K562 (cell line): ENCODE data around the gene MYL6B. TPM values are rescaled to one million over a fixed set of nuclear protein-coding genes. Genes with fewer than 3 reads are reported as not detected.
A peak's percentile ranks its signal among the peaks of the same experiment; 100 is the strongest.

Source experiments
- HNRNPLL ChIP-seq: fragments of 200-400 bp; formaldehyde crosslinking; IDR thresholded peaks from 2 replicates; pipeline ENCODE4 v1.6.1; 2017; ENCODE audit warnings: low read length, low read depth, mild to moderate bottlenecking; ENCODE audit not compliant: poor library complexity, severe bottlenecking
- IRF9 ChIP-seq: fragments of 450-650 bp; IDR thresholded peaks from 2 replicates; pipeline ENCODE4 v1.6.1; 2016; ENCODE audit warnings: missing biosample characterization, missing genetic modification characterization
- JUNB ChIP-seq: fragments of 450-650 bp; formaldehyde crosslinking; conservative IDR thresholded peaks from 2 replicates; pipeline ENCODE4 v1.4.0; 2020; ENCODE audit warnings: mild to moderate bottlenecking
- MAFF ChIP-seq: IDR thresholded peaks from 2 replicates; pipeline ENCODE4 v1.6.1; 2012; ENCODE audit warnings: low read length, improper control_type of control experiment
- MBD2 ChIP-seq: sonication (generic); IDR thresholded peaks from 2 replicates; pipeline ENCODE4 v1.6.1; 2016; ENCODE audit warnings: low read depth, borderline replicate concordance
- MED1 ChIP-seq: sonication (generic); formaldehyde crosslinking; IDR thresholded peaks from 2 replicates; pipeline ENCODE4 v1.8.1; 2023; ENCODE audit warnings: missing genetic modification reagents, borderline replicate concordance
- MTA2 ChIP-seq: fragments of 450-650 bp; IDR thresholded peaks from 2 replicates; pipeline ENCODE4 v1.6.1; 2016; ENCODE audit warnings: low read depth
- NUFIP1 ChIP-seq: fragments of 450-650 bp; IDR thresholded peaks from 2 replicates; pipeline ENCODE4 v1.6.1; 2018; ENCODE audit not compliant: partially characterized antibody
- PHTF2 ChIP-seq: fragments of 250-450 bp; sonication (Bioruptor Pico); IDR thresholded peaks from 2 replicates; pipeline ENCODE4 v1.5.0; 2021; ENCODE audit warnings: mild to moderate bottlenecking
- PTTG1 ChIP-seq: fragments of 450-650 bp; IDR thresholded peaks from 2 replicates; pipeline ENCODE4 v1.6.1; 2016; ENCODE audit warnings: low read depth, mild to moderate bottlenecking, missing genetic modification characterization, missing compliant biosample characterization
- PURB ChIP-seq: sonication (generic); formaldehyde crosslinking; IDR thresholded peaks from 2 replicates; pipeline ENCODE4 v1.9.0; 2021; ENCODE audit warnings: low read depth, mild to moderate bottlenecking, missing genetic modification reagents
- RBM17 ChIP-seq: fragments of 200-400 bp; formaldehyde crosslinking; IDR thresholded peaks from 2 replicates; pipeline ENCODE4 v1.6.1; 2017; ENCODE audit warnings: low read depth, mild to moderate bottlenecking, low read length, borderline replicate concordance
- SLC30A9 ChIP-seq: fragments of 250-450 bp; sonication (Bioruptor Pico); IDR thresholded peaks from 2 replicates; pipeline ENCODE4 v1.8.0; 2022; ENCODE audit warnings: mild to moderate bottlenecking, moderate library complexity
- SP1 ChIP-seq: sonication (generic); formaldehyde crosslinking; IDR thresholded peaks from 2 replicates; pipeline ENCODE4 v1.8.1; 2022; ENCODE audit warnings: mild to moderate bottlenecking, missing genetic modification reagents
- STAG1 ChIP-seq: sonication (generic); formaldehyde crosslinking; IDR thresholded peaks from 2 replicates; pipeline ENCODE4 v1.5.0; 2020; ENCODE audit warnings: missing genetic modification reagents, borderline replicate concordance
- TOE1 ChIP-seq, 2 experiments: fragments of 450-650 bp in 1 of 2; sonication (generic) in 1 of 2; formaldehyde crosslinking in 1 of 2; IDR thresholded peaks; 2 replicates each; pipeline versions ENCODE4 v1.7.1 to v1.8.0; 2016 to 2022; ENCODE audit warnings: borderline replicate concordance in 2 of 2, mild to moderate bottlenecking in 2 of 2, antibody characterized with exemption in 1 of 2, inconsistent platforms in 1 of 2, low read depth in 1 of 2, missing genetic modification reagents in 1 of 2, moderate library complexity in 1 of 2
- VEZF1 ChIP-seq: fragments of 200-800 bp; sonication (Bioruptor generic); IDR thresholded peaks from 2 replicates; pipeline ENCODE4 v1.6.1; 2017; ENCODE audit warnings: missing genetic modification characterization, missing compliant biosample characterization
- ZBED1 ChIP-seq: IDR thresholded peaks from 2 replicates; pipeline ENCODE4 v1.6.1; 2014
- ZNF165 ChIP-seq: fragments of 250-450 bp; sonication (Bioruptor Pico); IDR thresholded peaks from 2 replicates; pipeline ENCODE4 v1.4.0; 2020; ENCODE audit warnings: borderline replicate concordance
- ZNF184 ChIP-seq: sonication (generic); formaldehyde crosslinking; IDR thresholded peaks from 2 replicates; pipeline ENCODE4 v1.5.0; 2020; ENCODE audit warnings: missing genetic modification reagents
- ZNF197 ChIP-seq: fragments of 200-800 bp; sonication (Bioruptor generic); IDR thresholded peaks from 2 replicates; pipeline ENCODE4 v1.6.1; 2016; ENCODE audit warnings: low read depth, missing genetic modification characterization, missing compliant biosample characterization
- ZNF23 ChIP-seq: fragments of 250-450 bp; sonication (Bioruptor Pico); IDR thresholded peaks from 2 replicates; pipeline ENCODE4 v1.4.0; 2020; ENCODE audit warnings: mild to moderate bottlenecking
- ZNF398 ChIP-seq: fragments of 250-450 bp; sonication (Bioruptor Pico); IDR thresholded peaks from 2 replicates; pipeline ENCODE4 v1.8.0; 2021; ENCODE audit warnings: moderate library complexity, mild to moderate bottlenecking, inconsistent platforms
- ZNF586 ChIP-seq: fragments of 450-650 bp; formaldehyde crosslinking; conservative IDR thresholded peaks from 2 replicates; pipeline ENCODE4 v1.4.0; 2020; ENCODE audit warnings: mild to moderate bottlenecking, moderate library complexity
- ZNF668 ChIP-seq: fragments of 250-450 bp; sonication (Bioruptor Pico); IDR thresholded peaks from 2 replicates; pipeline ENCODE4 v1.8.0; 2022; ENCODE audit warnings: mild to moderate bottlenecking, inconsistent platforms
- polyA plus RNA-seq, 8 experiments: library from polyadenylated mRNA; depleted of rRNA in 4 of 8; stranded (reverse) in 5 of 8; unstranded in 3 of 8; fragments of >200 nt; fragmentation: Nextera tagmentation in 2 of 8; fragmentation: Illumina TruSeq in 1 of 8; extraction: Ambion mirVana in 2 of 8; extraction: Trizol in 1 of 8; gene quantifications; 2 replicates each; pipeline versions ENCODE4 v1.2.1 to v1.2.3, GENCODE V29; 2011 to 2014; ENCODE audit warnings: inconsistent platforms in 1 of 8, missing spikeins in 1 of 8
- total RNA-seq, 7 experiments: library from RNA; depleted of rRNA in 6 of 7; stranded (reverse); fragments of >200 nt in 6 of 7; fragmentation: Illumina TruSeq in 2 of 7; extraction: Trizol in 2 of 7; gene quantifications; 2 replicates each; pipeline versions ENCODE4 v1.2.1 to v1.2.3, GENCODE V29; 2011 to 2021; ENCODE audit warnings: low replicate concordance in 1 of 7

MYL6B gene
- total and polyA plus RNA-seq, 9 of the 15 experiments (the other 6 are each of a cell fraction or from before 2014, with no cell fraction given) = 42.8 to 77.3 (median 68.6) TPM

- peak; percentile 19; the same call in 1 of the 2 replicates for TF ChIP-seq SP1 (CRISPR knock-in tag)
- no peak for TF ChIP-seq ZNF668 (CRISPR knock-in tag)
- TF ChIP-seq ZNF184 (CRISPR knock-in tag) = no peak
- TF ChIP-seq PHTF2 (CRISPR knock-in tag) = peak; percentile 75; the same call in 1 of the 2 replicates
- peak; percentile 54; the same call in 1 of the 2 replicates for TF ChIP-seq ZNF165
- TF ChIP-seq PTTG1 = no peak
- no peak for TF ChIP-seq RBM17
- TF ChIP-seq SLC30A9 (CRISPR knock-in tag) = 0 out of 2 replicates have a peak, but pooled peaks have one; percentile 59
- TF ChIP-seq HNRNPLL = no peak
- no peak for TF ChIP-seq STAG1 (CRISPR knock-in tag)
- no peak for TF ChIP-seq NUFIP1
- TF ChIP-seq MAFF = no peak
- 0 out of 2 replicates have a peak, but pooled peaks have one; percentile 16 for TF ChIP-seq IRF9
- TF ChIP-seq PURB (CRISPR knock-in tag) = no peak
- peak; percentile 73; the same call in 1 of the 2 replicates for TF ChIP-seq TOE1 (IDR thresholded peaks at IDR 0.05; ENCODE audit: borderline replicate concordance)
- no peak for TF ChIP-seq TOE1 (CRISPR knock-in tag; IDR thresholded peaks at IDR 0.05; ENCODE audit: borderline replicate concordance, low read depth)
- TF ChIP-seq ZBED1 = no peak; the same call in 1 of the 2 replicates
- peak; percentile 99 for TF ChIP-seq JUNB (CRISPR knock-in tag)
- TF ChIP-seq VEZF1 (CRISPR knock-in tag) = peak; percentile 92
- TF ChIP-seq MED1 (CRISPR knock-in tag) = no peak
- no peak for TF ChIP-seq ZNF586
- TF ChIP-seq ZNF398 = no peak
- TF ChIP-seq MBD2 = no peak; the same call in 1 of the 2 replicates
- TF ChIP-seq MTA2 = no peak
- TF ChIP-seq ZNF197 (CRISPR knock-in tag) = peak; percentile 48; the same call in 1 of the 2 replicates
- TF ChIP-seq ZNF23 (CRISPR knock-in tag) = no peak
Observed at GRCh38 chr12:56158029-56158925, 5.9 kb downstream of the MYL6B start, which contains the start of gene MYL6 (continued).
